GM21528 (cell line): ENCODE data around the gene TRPM6.

ENCODE experiments used
- ATAC-seq: cut with Tn5 transposase; IDR thresholded peaks from one replicate; pipeline ENCODE4 v1.9.1; 2021; ENCODE audit warnings: mild to moderate bottlenecking, moderate library complexity; ENCODE audit not compliant: unreplicated experiment, low FRiP score

TRPM6 gene

DNA sequence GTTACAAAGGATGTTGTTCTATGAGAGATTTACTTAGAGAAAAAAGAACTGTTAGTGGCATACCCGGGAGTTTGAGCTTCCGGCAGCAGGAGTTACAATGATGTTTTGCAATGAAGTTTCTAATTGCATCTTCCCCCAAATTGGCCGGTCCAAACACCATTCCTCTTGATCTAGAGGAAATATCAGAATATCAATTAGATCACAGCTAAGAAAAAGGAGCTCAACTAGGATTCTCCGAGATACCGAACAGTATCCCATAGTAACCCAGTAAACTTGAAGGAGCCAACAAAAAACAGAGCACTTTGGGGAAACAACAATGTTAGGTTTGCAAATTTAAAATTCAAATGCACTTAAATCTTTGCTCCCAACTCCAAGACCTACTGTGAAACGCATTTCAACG, 159.5 kb downstream of the TRPM6 start:
- ATAC-seq, result no peak

DNA sequence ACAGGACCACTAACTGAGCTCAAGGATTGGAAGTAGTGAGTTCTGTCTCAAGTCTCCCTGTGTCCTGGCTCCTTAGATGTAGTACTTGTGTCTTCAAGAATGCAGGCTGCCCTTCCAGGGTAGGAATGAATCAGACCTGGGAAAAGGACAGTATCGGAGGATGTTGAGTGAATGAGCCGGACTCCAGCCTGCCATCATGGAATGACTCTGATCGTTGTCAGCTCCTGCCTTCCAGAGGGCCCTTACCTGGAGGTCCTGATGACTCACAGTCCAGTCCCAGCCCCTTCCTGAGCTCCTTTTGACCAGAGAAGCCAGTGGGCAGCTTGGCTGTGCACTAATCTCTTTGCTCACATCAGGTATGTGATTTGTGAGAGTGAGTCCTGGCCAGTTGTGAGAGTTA, 161.1 kb downstream of the TRPM6 start:
- ATAC-seq, result no peak

DNA sequence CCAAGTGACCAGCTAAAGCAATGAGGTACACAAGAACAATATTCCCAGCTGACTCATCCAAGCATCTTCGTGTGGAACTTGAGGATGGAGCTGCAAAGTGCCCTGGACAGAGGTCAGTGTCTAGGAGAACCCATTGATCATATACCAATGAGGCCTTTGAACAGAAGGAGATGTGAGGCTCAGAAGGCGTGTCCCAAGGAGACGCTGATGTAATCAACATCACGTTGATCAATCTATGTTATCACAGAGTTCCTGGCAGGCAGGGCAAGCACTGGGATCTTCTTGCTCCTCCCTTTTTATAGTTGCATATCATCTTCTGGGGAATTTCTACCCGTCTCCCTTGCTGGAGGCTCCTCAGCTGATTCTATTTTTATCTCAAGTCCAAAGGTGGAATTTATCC, 163.4 kb downstream of the TRPM6 start:
- no peak for ATAC-seq

DNA sequence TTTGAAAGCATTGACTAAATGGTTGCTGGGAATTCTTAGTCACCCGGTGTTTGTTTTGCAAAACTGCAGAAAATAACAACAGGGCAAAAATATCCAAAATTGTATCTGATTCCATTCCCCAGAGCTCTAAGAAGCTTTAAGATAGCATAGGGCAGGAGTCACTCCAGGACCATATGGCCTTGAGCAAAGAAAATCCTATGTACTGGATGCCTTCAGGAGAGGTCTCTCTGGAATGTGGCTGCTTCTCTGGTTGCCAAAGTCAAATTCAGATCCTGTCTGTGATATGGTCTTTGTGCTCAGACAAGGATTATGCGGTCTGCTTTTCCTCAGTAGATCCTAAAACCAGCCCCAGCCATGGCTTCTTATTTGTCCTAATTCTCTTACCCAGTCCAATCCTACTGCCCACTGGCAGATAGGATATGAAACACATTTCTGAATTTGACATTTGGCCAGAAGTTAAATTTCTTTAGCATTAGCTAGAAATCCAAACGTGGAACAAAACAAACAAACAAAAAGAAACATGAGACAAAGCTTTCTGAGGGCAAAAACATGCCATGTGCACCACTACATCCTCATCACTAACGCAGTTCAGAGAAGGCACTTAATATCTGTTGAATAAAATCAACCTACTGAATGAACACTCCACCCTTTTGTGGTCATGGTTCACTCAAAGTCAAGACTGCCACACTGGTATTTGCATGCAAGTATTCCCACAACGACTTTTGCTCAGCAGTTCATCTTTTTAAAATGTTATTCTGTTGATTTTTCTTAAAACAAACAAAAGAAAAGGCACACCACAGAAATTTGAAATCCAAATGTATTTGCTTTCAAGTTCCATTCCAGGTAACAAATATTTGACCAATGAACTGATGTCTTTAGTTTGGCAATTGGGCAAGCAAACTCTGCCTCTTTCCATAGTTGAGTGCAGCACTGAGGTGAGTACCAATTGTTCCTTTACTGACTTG, 165.7 kb downstream of the TRPM6 start:
- ATAC-seq, result no peak

DNA sequence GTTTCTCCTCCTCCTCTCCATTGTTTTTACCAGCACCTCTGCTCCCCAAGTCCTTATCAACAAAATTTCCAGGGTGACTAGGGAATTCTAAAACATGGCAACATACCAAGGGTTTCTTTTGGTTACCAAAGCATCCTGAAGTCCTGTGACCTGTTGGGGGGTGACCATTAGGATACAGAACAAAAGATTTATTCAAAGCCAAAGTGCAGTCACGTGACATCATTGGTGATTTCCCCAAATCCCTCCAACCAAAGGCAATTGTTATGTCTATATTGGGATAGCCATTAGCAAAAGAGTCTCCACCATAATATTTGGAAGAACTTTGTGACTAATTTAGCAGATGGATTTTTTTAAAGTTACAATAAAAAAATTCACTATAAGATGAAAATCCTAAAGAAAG, 168.4 kb downstream of the TRPM6 start:
- ATAC-seq, result no peak

DNA sequence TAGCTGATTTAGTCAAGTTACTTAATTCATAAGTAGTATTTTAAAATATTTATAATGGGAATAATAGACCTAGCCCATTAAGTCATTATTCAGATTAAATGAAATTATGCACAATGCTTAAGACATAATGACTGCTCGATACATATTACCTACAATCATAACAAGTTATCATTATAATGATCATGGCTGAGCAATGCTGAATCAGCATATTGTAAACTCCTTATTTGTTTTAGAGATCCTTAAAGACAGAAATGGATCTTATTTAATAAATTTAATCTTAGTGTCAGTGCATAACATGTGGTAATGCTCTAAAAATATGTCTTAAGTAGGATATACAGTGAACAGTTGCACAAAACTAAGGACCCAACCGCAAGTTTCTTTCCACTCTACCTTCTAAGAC, 169.0 kb downstream of the TRPM6 start:
- no peak for ATAC-seq

DNA sequence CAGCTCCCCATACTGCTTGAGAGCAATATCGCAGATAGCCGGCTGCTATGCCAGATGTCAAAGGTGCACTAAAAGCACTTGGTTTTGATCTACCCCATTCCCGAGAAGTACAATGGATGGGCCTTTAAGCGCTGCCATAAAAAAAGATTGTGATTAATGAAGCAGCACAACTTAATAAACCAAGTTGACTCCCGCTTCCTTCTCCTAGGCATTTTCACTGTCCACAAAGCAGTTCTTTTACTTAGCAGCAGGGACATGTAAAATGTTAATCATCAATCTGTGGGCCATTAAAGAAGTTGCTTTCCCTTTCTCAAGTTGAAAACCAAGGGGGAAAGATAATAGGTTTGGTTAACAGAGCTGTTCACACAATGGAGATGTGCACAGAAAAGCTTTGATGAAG, 176.4 kb downstream of the TRPM6 start:
- no peak for ATAC-seq

DNA sequence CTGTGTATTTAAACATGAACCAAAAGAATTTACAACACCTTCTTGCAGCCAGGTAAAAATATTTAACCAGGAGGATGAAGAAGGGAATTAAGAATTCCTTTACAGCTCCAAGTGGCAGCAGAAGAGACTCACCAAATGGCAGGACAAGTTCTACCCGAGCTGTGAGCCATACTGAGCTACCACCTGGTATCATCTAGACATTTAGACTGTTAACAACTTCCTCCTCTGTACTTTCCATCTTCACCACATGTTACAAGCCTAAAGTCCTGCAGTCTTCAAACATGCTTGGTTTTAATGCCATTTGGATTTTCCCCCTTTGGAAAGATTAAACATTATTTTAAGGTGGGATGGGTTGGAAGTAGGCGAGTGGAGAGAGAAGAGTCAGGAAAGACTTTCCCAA, 190.2 kb downstream of the TRPM6 start:
- no peak for ATAC-seq

DNA sequence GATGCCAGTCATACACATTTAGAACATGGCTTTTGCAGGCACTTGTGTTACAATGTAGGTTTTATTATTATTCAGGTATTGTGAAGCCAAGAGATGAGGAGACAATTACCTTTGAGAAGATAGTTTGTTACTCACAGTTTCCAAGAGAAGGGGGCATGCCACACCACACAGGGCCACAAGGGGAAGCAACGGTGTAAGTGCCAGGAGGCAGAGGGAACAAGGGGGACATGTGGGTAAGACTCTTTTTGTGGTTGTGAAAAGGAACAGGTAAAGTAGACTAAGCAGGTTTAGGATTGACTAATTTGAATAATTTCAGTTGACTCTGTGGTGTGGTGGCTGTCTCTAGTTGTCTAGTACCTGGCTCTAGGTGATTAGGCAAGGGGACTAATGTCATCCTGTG, 191.2 kb downstream of the TRPM6 start:
- no peak for ATAC-seq

DNA sequence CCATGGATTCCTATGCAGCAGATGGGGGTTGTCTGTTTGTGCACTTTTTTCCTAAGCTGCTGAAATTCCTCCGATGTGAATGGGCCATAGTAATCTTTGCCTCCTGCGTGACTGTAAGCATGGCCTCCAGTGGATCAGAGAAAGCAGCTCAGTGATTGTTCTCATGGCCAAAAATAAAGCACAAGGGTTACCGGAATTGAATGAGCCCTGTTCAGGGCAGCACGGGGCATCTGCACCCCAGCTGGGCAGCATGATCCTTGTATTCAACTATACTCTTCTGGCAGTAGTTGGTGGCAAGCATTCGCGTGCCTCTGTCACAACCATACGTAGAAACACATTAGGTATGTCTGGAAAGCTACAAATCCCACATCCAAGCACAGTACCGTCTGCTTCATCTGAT, 196.7 kb downstream of the TRPM6 start:
- no peak for ATAC-seq

DNA sequence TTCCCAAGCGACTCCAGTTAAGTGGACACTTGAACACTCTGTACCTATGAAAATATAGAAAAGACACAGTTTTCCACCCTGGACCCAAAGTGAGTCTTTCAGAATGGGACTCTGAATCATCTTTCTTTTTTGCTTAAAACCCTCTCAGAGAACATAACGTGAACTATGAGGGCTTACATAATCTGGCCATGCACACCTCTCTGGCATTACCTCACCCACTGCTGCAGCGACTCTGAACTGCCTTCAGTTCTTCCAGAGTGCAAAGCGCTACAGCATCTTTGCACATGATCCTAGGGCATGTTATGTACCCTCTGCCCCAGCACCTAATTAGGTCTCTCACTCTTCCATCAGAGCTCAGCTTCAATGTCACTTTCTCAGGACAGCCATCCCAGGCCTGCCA, 204.4 kb downstream of the TRPM6 start:
- ATAC-seq, result no peak

DNA sequence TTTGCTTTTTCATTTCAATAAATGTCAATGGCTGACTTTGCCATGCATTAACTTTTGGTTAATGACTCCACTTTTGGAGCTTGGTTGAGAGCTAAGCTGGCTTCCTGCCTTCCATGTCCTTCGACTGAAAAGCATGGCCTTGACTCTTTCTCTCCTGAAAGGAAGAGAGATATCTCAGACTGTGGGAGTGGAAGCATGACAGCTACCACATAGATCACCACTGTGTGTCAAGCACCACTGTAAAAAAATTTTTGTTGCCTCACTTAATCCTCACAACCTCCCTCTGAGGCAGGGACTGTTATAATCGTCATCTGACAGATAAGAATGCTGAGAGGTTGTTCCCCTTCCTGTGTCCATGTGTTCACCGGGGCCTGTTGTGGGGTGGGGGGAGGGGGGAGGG, 205.8 kb downstream of the TRPM6 start:
- ATAC-seq, result no peak

DNA sequence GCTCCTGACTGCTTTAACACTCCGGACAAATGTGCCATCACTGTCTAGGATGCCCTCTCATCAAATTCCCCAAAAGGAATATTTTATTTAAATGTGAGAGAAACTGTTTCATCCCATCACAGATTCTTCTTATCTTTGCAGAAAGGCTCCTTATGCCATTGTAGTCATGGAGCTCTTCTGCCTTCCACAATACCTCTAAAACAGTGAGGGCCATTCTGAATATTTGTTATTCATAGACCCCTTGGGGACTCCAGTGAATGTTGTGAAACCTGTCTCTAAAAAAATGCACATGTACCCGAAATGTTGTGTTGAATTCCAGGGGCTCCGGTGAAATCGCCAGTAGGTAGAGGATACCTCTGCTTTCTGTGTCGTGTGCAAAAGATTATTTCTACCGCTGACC, 213.6 kb downstream of the TRPM6 start:
- ATAC-seq, result no peak
